Astrocyte (in vitro differentiated cells and primary cell): ENCODE measurements around the gene KCNK2. TPM values are rescaled to one million over a fixed set of nuclear protein-coding genes. Genes with fewer than 3 reads are reported as not detected.

Experiments
- DNase-seq: peaks from one replicate; pipeline ENCODE4 v3.0.0-alpha.2; 2010; ENCODE audit warnings: low read depth
- FAIRE-seq: peaks from 2 replicates; lab custom pipeline; 2011; peaks lifted over from hg19 to GRCh38; lab: Jason Lieb, UNC
- H2AFZ ChIP-seq: 2 replicates; pipeline ENCODE4 v1.6.0; 2012; ENCODE audit warnings: low read depth, low read length, inconsistent platforms
- H3K27ac ChIP-seq: 2 replicates; pipeline ENCODE4 v1.5.1; 2011; ENCODE audit warnings: low read depth, low read length, inconsistent platforms
- H3K27me3 ChIP-seq: 2 replicates; pipeline ENCODE4 v1.6.0; 2011; ENCODE audit warnings: low read length, inconsistent platforms; ENCODE audit not compliant: insufficient read depth
- H3K36me3 ChIP-seq: 2 replicates; pipeline ENCODE4 v1.5.1; 2011; ENCODE audit warnings: low read length, inconsistent platforms; ENCODE audit not compliant: insufficient read depth
- H3K4me1 ChIP-seq: 2 replicates; pipeline ENCODE4 v1.5.1; 2011; ENCODE audit warnings: low read length, inconsistent platforms; ENCODE audit not compliant: insufficient read depth
- H3K4me2 ChIP-seq: 2 replicates; pipeline ENCODE4 v1.6.0; 2012; ENCODE audit warnings: low read length, inconsistent platforms
- H3K4me3 ChIP-seq: 2 replicates; pipeline ENCODE4 v1.5.1; 2011; ENCODE audit warnings: low read depth, mild to moderate bottlenecking, low read length, inconsistent platforms; ENCODE audit not compliant: insufficient read depth
- H3K79me2 ChIP-seq: 2 replicates; pipeline ENCODE4 v1.6.0; 2012; ENCODE audit warnings: mild to moderate bottlenecking, low read length, inconsistent platforms; ENCODE audit not compliant: insufficient read depth
- H3K9ac ChIP-seq: 2 replicates; pipeline ENCODE4 v1.6.0; 2012; ENCODE audit warnings: mild to moderate bottlenecking, low read length, inconsistent platforms
- H3K9me3 ChIP-seq: 2 replicates; pipeline ENCODE4 v1.5.1; 2012; ENCODE audit warnings: low read depth, mild to moderate bottlenecking, low read length, inconsistent platforms; ENCODE audit not compliant: insufficient read depth
- H4K20me1 ChIP-seq: 2 replicates; pipeline ENCODE4 v1.6.0; 2012; ENCODE audit warnings: low read length, inconsistent platforms; ENCODE audit not compliant: insufficient read depth
- H3K27ac Mint-ChIP-seq: one replicate; pipeline ENCODE4 v1.8.0; 2021; ENCODE audit warnings: mild to moderate bottlenecking, mixed read lengths; ENCODE audit not compliant: unreplicated experiment
- H3K27me3 Mint-ChIP-seq: one replicate; pipeline ENCODE4 v1.8.0; 2021; ENCODE audit warnings: low read depth, mixed read lengths; ENCODE audit not compliant: unreplicated experiment
- H3K36me3 Mint-ChIP-seq: one replicate; pipeline ENCODE4 v1.8.0; 2021; ENCODE audit warnings: low read depth, mixed read lengths; ENCODE audit not compliant: unreplicated experiment
- H3K4me1 Mint-ChIP-seq: one replicate; pipeline ENCODE4 v1.8.0; 2021; ENCODE audit warnings: low read depth, mixed read lengths; ENCODE audit not compliant: unreplicated experiment
- H3K4me3 Mint-ChIP-seq: one replicate; pipeline ENCODE4 v1.8.0; 2021; ENCODE audit warnings: mild to moderate bottlenecking, moderate library complexity, mixed read lengths; ENCODE audit not compliant: unreplicated experiment
- H3K9me3 Mint-ChIP-seq: one replicate; pipeline ENCODE4 v1.8.0; 2021; ENCODE audit warnings: mild to moderate bottlenecking, mixed read lengths; ENCODE audit not compliant: unreplicated experiment
- CTCF ChIP-seq: IDR thresholded peaks from 2 replicates; pipeline ENCODE4 v1.5.1; 2011; ENCODE audit warnings: low read depth, mild to moderate bottlenecking, inconsistent platforms, low read length, moderate library complexity; ENCODE audit not compliant: insufficient read depth
- EZH2 ChIP-seq: IDR thresholded peaks from 2 replicates; pipeline ENCODE4 v1.6.1; 2012; ENCODE audit warnings: mild to moderate bottlenecking, low read length, inconsistent platforms; ENCODE audit not compliant: insufficient read depth
- total RNA-seq: library from RNA; stranded (reverse); gene quantifications from 2 replicates; pipeline ENCODE4 v1.2.1, GENCODE V29; 2021

KCNK2 gene
- total RNA-seq, 1 donor from 2014 or later: 0.16 TPM

DNA sequence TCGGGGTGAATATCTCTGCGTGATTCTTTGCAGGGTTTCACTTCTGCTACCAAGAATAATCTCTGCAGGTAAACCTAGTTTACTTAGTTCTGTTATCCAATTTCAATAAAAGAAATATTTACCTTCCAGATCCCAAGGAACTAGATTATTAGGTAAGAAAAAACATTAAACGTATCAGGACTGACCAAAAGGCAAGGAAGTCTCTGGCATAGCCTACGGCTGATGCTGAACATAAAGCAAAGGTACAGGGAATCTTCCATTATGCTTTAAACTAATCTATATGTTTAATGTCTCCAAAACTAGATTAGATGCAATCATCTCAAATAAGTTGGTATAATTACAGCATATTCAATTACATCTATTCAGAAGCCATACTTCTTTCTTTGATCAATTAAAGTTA is 168.9 kb downstream of the KCNK2 start:
- Histone ChIP-seq H2AFZ (no peak overlapping the region), H3K4me2 (no peak overlapping the region), H3K36me3 (no peaks in the 10 kb centered on the region), H3K9ac (no peak overlapping the region), H3K27ac (no peak overlapping the region), H3K4me3 (no peak overlapping the region), H3K4me1 (no peaks in the 10 kb centered on the region), H3K79me2 (no peaks in the 10 kb centered on the region), H3K9me3 (no peaks in the 10 kb centered on the region), H4K20me1 (no peaks in the 10 kb centered on the region), H3K27me3 (no peaks in the 10 kb centered on the region)
- Mint-ChIP-seq H3K9me3 (no peaks in the 10 kb centered on the region), H3K4me1 (no peaks in the 10 kb centered on the region), H3K27ac (no peak overlapping the region), H3K27me3 (no peaks in the 10 kb centered on the region), H3K4me3 (no peak overlapping the region), H3K36me3 (no peaks in the 10 kb centered on the region)
- TF ChIP-seq EZH2 (no peak), CTCF (no peak)
- FAIRE-seq (no peak), DNase-seq (no peak)

DNA sequence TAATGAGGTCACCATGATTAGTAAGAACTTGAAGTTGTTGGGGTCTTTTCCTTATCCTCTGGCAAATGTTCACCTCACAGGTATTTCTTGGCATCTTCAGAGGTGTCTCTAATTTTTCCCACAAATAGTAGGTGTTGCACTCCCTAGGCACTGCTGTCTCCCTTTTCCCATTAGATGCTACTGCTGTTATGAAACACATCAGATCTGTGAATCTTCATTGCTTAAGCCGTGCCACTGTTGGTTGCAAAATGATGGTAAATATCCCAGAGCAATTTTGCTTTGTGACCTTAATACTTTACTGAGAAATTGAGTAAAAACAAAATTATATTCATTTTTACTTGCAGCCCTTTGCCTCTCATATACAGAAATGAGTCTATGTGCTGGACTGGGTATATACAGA is 169.6 kb downstream of the KCNK2 start:
- no peaks in the 10 kb centered on the region for H3K9me3 Mint-ChIP-seq
- no peaks in the 10 kb centered on the region for H3K79me2 ChIP-seq
- no peaks in the 10 kb centered on the region for H3K9me3 ChIP-seq
- no peak overlapping the region for H3K4me3 Mint-ChIP-seq
- no peaks in the 10 kb centered on the region for H3K4me1 ChIP-seq
- no peak for FAIRE-seq
- H4K20me1 ChIP-seq: no peaks in the 10 kb centered on the region
- H3K36me3 ChIP-seq: no peaks in the 10 kb centered on the region
- no peak overlapping the region for H3K4me3 ChIP-seq
- no peaks in the 10 kb centered on the region for H3K27me3 ChIP-seq
- H3K9ac ChIP-seq: no peak overlapping the region
- no peak overlapping the region for H3K27ac Mint-ChIP-seq
- H3K27ac ChIP-seq: no peak overlapping the region
- H3K27me3 Mint-ChIP-seq: no peaks in the 10 kb centered on the region
- no peak overlapping the region for H3K4me2 ChIP-seq
- no peak overlapping the region for H2AFZ ChIP-seq
- H3K4me1 Mint-ChIP-seq: no peaks in the 10 kb centered on the region
- no peak for DNase-seq
- no peaks in the 10 kb centered on the region for H3K36me3 Mint-ChIP-seq
- TF ChIP-seq EZH2: no peak
- TF ChIP-seq CTCF: no peak

DNA sequence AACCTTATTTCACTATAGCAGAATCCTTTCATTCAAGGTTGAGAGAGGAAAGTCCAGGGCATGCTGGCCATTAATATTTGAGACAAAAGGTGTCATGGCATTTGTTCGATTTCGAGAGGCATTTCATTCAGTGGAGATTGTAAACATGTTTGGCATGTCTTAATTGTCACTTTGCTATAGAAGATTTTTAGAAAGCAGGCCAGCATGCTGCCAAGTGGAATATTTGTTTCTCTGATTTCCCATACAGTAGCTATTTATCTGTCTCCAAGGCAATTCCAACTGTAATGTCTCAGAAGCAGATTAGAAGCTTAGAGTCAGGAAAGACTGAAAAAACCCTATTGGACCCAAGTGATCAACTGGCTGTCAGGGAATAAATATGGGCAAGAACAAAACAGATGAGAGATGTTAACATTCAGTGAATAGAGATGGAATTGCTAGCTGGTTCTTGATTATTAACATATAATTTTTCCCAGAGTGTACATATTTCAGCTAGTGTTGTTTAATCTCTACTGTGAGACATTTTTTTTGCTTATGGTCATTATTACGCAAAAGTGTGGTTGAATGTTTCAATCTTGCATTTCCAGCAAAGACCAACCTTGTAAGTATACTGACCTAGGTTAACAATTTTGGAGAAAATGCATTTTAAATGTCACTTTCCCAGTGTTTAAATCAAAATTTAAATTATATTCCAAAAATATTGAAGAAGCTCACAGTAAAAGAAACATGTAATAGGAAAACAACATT is 174.6 kb downstream of the KCNK2 start:
- no peaks in the 10 kb centered on the region for H3K36me3 Mint-ChIP-seq
- Histone ChIP-seq H3K9me3 (no peaks in the 10 kb centered on the region), H4K20me1 (no peaks in the 10 kb centered on the region), H3K36me3 (no peaks in the 10 kb centered on the region), H3K4me2 (no peak overlapping the region), H3K79me2 (no peaks in the 10 kb centered on the region), H3K27me3 (no peaks in the 10 kb centered on the region), H3K4me3 (no peak overlapping the region), H3K9ac (no peak overlapping the region), H3K4me1 (no peaks in the 10 kb centered on the region), H2AFZ (no peak overlapping the region), H3K27ac (no peak overlapping the region)
- peaks cover 3% of the 10 kb centered on the region for H3K9me3 Mint-ChIP-seq
- H3K4me3 Mint-ChIP-seq: no peak overlapping the region
- no peaks in the 10 kb centered on the region for H3K4me1 Mint-ChIP-seq
- FAIRE-seq (no peak), DNase-seq (no peak)
- H3K27me3 Mint-ChIP-seq: no peaks in the 10 kb centered on the region
- no peak overlapping the region for H3K27ac Mint-ChIP-seq
- TF ChIP-seq EZH2 (no peak), CTCF (no peak)
